Pancreas (tissue), 10 donors: ENCODE measurements around the gene R3HCC1L. TPM values are rescaled to one million over a fixed set of nuclear protein-coding genes. Genes with fewer than 3 reads are reported as not detected.

Experiments used
- ATAC-seq, 4 donors: fragments of 200-7000 bp; cut with Tn5 transposase; one replicate each; pipeline versions ENCODE4 v1.8.0 to v1.9.1; 2020; ENCODE audit warnings: mild to moderate bottlenecking in 4 of 4, moderate library complexity in 4 of 4
- DNase-seq, 6 donors: peaks; one replicate each; pipeline ENCODE4 v3.0.0-alpha.2; 2020
- FAIRE-seq: peaks from 2 replicates; lab custom pipeline; 2012; peaks lifted over from hg19 to GRCh38; lab: Jason Lieb, UNC
- H3K27ac ChIP-seq, 4 donors: fragments of 200-600 bp; sonication (generic); 1 replicate in 3 of 4; 2 replicates in 1 of 4; pipeline versions ENCODE4 v1.5.0 to v1.8.0; 2020
- H3K27me3 ChIP-seq, 4 donors: fragments of 200-600 bp; one replicate each; pipeline ENCODE4 v1.8.0; 2021
- H3K36me3 ChIP-seq, 3 donors: fragments of 200-600 bp; sonication (generic) in 1 of 3; one replicate each; pipeline versions ENCODE4 v1.5.0 to v1.8.0; 2020 to 2021
- H3K4me1 ChIP-seq, 3 donors: fragments of 200-600 bp; one replicate each; pipeline ENCODE4 v1.8.0; 2021
- H3K4me3 ChIP-seq, 4 donors: fragments of 200-600 bp; sonication (generic) in 2 of 4; one replicate each; pipeline versions ENCODE4 v1.5.0 to v1.8.0; 2020 to 2021
- H3K9me3 ChIP-seq, 4 donors: fragments of 200-600 bp; one replicate each; pipeline ENCODE4 v1.8.0; 2021
- CTCF ChIP-seq, 4 donors: fragments of 200-600 bp; sonication (generic) in 3 of 4; IDR thresholded peaks; one replicate each; pipeline versions ENCODE4 v1.5.0 to v1.8.0; 2021; ENCODE audit warnings: antibody characterized with exemption in 4 of 4
- WGBS, 2 donors: extraction: QIAGEN DNeasy Blood & Tissue Kit; methylation state at CpG; one replicate each; pipeline ENCODE4 v1.1.7; 2013; 5-methylcytosine and 5-hydroxymethylcytosine counted together
- intact Hi-C, 3 donors: fragments of 100-400 bp; cut with DNase I; formaldehyde crosslinking; loops; one replicate each; pipeline versions ENCODE4 v1.11.1 to v1.14.2; 2022
- polyA plus RNA-seq, 2 donors: library from polyadenylated mRNA; stranded (reverse); fragments of 200-250 nt; gene quantifications; one replicate each; pipeline ENCODE4 v1.2.3, GENCODE V29; 2013
- total RNA-seq, 6 donors: library from RNA; stranded (reverse); fragmentation: NEBNext Ultra II Directional in 4 of 6; extraction: Animal tissue kit (Norgen Biotek cat#: 25700) in 4 of 6; gene quantifications; one replicate each; pipeline versions ENCODE4 v1.2.1 to v1.2.4, GENCODE V29; 2021 to 2023
- donor health status: healthy with polysubstance abuse.
- donor health status: DM: no; HTN: no; CAD: no; lungs with moderate emphysema.
- donor health status: DM: no; HTN: no; CAD: no.
- donor health status: control.
- donor health status: control.
- donor health status: Bipolar disorder and iron deficiency.
- donor health status: DM: yes; HTN: yes; CAD: no.
- donor health status: DM: no; HTN: no; CAD: no.
- donor health status: DM: no; HTN: no; CAD: no.
- donor health status: DM: yes; HTN: yes; CAD: no.

The R3HCC1L gene
- total and polyA plus RNA-seq, 8 donors, result 3.9 to 9.5 (median 4.9) TPM

GRCh38 chr10:98195120-98195519 is 60.7 kb downstream of the R3HCC1L start:
- FAIRE-seq (no peak), DNase-seq (no peak), ATAC-seq (no peak)
- TF ChIP-seq CTCF (IDR thresholded peaks at IDR 0.05), result no peak
- Histone ChIP-seq H3K9me3 (no peaks in the 10 kb centered on the region), H3K27ac (no peak overlapping the region), H3K36me3 (no peaks in the 10 kb centered on the region), H3K27me3 (no peaks in the 10 kb centered on the region), H3K4me3 (no peak overlapping the region), H3K4me1 (peaks cover 0 to 9% (median 8%) of the 10 kb centered on the region in 3 donors)
- WGBS, 2 donors, result 74 to 92% methylated on average over 1 of the region's 1 CpG
- intact Hi-C loops, result no loop called here

DNA sequence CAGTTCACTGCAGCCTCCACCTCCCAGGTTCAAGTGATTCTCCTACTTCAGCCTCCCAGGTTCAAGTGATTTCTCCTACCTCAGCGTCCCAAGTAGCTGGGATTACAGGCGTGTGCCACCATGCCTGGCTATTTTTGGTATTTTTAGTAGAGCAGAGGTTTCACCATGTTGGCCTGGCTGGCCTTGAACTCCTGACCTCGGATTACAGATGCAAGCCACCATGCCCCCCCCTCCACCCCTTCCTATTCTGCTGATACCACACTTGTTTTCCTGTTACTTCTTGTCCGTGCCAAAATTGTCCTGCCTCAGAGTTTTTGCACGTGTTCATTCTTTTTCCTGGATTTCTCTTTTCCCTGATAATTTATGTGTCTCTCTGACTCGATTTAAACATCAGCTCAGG is 62.5 kb downstream of the R3HCC1L start:
- H3K36me3 ChIP-seq, result no peaks in the 10 kb centered on the region
- intact Hi-C loops, result no loop called here
- H3K4me3 ChIP-seq, result no peak overlapping the region
- 86 to 92% methylated on average over 6 of the region's 6 CpGs for WGBS, 2 donors
- no peaks in the 10 kb centered on the region for H3K27me3 ChIP-seq
- DNase-seq (no peak), FAIRE-seq (no peak), ATAC-seq (no peak)
- TF ChIP-seq CTCF (IDR thresholded peaks at IDR 0.05), result no peak
- no peak overlapping the region for H3K27ac ChIP-seq
- peaks cover 0 to 9% (median 8%) of the 10 kb centered on the region in 3 donors for H3K4me1 ChIP-seq
- no peaks in the 10 kb centered on the region for H3K9me3 ChIP-seq

GRCh38 chr10:98201760-98202159 is 67.3 kb downstream of the R3HCC1L start:
- Histone ChIP-seq H3K27me3 (no peaks in the 10 kb centered on the region), H3K4me3 (no peak overlapping the region), H3K9me3 (no peaks in the 10 kb centered on the region), H3K27ac (no peak overlapping the region), H3K36me3 (no peaks in the 10 kb centered on the region), H3K4me1 (peaks cover 0 to 9% (median 8%) of the 10 kb centered on the region in 3 donors)
- ATAC-seq (no peak), DNase-seq (no peak), FAIRE-seq (no peak)
- WGBS, 2 donors, result 84 to 88% methylated on average over 5 of the region's 5 CpGs
- TF ChIP-seq CTCF (IDR thresholded peaks at IDR 0.05), result no peak
- intact Hi-C loops, result no loop called here

DNA sequence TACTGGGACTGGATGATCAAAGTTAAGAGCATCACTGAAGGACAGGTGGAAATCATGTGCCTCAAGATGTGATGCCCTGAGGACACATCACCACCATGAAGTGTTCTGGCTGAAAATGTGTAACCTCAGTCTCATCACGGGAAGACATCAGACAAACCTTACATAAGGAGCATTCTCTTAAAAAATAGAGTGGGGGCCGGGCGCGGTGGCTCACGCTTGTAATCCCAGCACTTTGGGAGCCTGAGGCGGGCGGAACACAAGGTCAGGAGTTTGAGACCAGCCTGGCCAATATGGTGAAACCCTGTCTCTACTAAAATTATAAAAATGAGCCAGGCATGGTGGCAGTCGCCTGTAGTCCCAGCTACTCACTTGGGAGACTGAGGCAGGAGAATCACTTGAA is 67.9 kb downstream of the R3HCC1L start:
- H3K27me3 ChIP-seq, result no peaks in the 10 kb centered on the region
- no peaks in the 10 kb centered on the region for H3K36me3 ChIP-seq
- intact Hi-C loops, result no loop called here
- no peak for TF ChIP-seq CTCF (IDR thresholded peaks at IDR 0.05)
- no peak overlapping the region for H3K27ac ChIP-seq
- no peak overlapping the region for H3K4me3 ChIP-seq
- peaks cover 0 to 9% (median 8%) of the 10 kb centered on the region in 3 donors for H3K4me1 ChIP-seq
- ATAC-seq (no peak), DNase-seq (no peak), FAIRE-seq (no peak)
- WGBS, 2 donors, result 90 to 93% methylated on average over 8 of the region's 8 CpGs
- H3K9me3 ChIP-seq, result no peaks in the 10 kb centered on the region

DNA sequence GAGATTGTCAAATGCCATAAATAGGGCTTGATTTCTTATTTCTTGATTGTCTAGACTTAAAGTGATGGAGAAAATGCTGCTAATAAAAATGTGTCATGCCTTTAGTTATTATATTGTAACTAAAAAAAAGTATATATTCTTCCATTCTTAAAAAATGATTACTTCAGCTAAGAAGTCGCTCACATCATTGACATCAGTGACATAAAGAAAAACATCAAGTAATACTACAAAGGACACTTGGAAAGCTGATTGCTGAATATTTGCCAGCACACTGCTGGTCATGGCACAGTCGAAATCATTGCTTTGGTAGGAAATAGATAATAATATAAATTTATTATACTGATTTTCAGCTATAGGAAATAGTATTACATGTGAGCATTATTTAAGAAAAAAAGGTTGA is 70.9 kb downstream of the R3HCC1L start:
- no peak overlapping the region for H3K4me3 ChIP-seq
- TF ChIP-seq CTCF (IDR thresholded peaks at IDR 0.05), result no peak
- 89 to 97% methylated on average over 2 of the region's 2 CpGs for WGBS, 2 donors
- no peak for FAIRE-seq
- H3K36me3 ChIP-seq, result peaks cover 0 to 3% (median 2%) of the 10 kb centered on the region in 3 donors
- H3K27ac ChIP-seq, result no peak overlapping the region
- no peak for ATAC-seq
- H3K4me1 ChIP-seq, result no peaks in the 10 kb centered on the region
- no peak for DNase-seq
- H3K9me3 ChIP-seq, result no peaks in the 10 kb centered on the region
- H3K27me3 ChIP-seq, result no peaks in the 10 kb centered on the region
- intact Hi-C loops, result no loop called here
